ENCODE measurements around the gene KCNT1. TPM values are rescaled to one million over a fixed set of nuclear protein-coding genes. Genes with fewer than 3 reads are reported as not detected.

KCNT1 gene
- total and polyA plus RNA-seq, 5 donors = 0.17 to 1.1 (median 0.26) TPM; not detected in 1

GRCh38 chr9:135830496-135830895 is 128.5 kb downstream of the KCNT1 start:
- H3K4me3 ChIP-seq (ENCODE audit: low read length) = no peak overlapping the region
- no peaks in the 10 kb centered on the region for H3K27me3 ChIP-seq (ENCODE audit: control insufficient read depth, insufficient read depth)
- no peaks in the 10 kb centered on the region for H3K9me3 ChIP-seq (ENCODE audit: control insufficient read depth, low read length)
- no peaks in the 10 kb centered on the region for H3K4me1 ChIP-seq (ENCODE audit: control insufficient read depth, insufficient read depth, low read length)
- no peak overlapping the region for H3K27ac ChIP-seq (ENCODE audit: low read length)
- DNase-seq = no peak
- no peak for ATAC-seq
- intact Hi-C loops (cut with DNase I) = no loop called here
- 92% methylated on average over 1 of the region's 1 CpG for WGBS

GRCh38 chr9:135833864-135834263 is 131.9 kb downstream of the KCNT1 start:
- WGBS = 84% methylated on average over 3 of the region's 3 CpGs
- H3K9me3 ChIP-seq (ENCODE audit: control insufficient read depth, low read length) = no peaks in the 10 kb centered on the region
- H3K27ac ChIP-seq (ENCODE audit: low read length) = no peak overlapping the region
- intact Hi-C loops (cut with DNase I) = no loop called here
- no peaks in the 10 kb centered on the region for H3K4me1 ChIP-seq (ENCODE audit: control insufficient read depth, insufficient read depth, low read length)
- H3K27me3 ChIP-seq (ENCODE audit: control insufficient read depth, insufficient read depth) = no peaks in the 10 kb centered on the region
- no peak for DNase-seq
- no peak overlapping the region for H3K4me3 ChIP-seq (ENCODE audit: low read length)
- ATAC-seq = no peak

- H3K4me1 ChIP-seq (ENCODE audit: control insufficient read depth, insufficient read depth, low read length) = no peaks in the 10 kb centered on the region
- intact Hi-C loops (cut with DNase I) = no loop called here
- H3K27ac ChIP-seq (ENCODE audit: low read length) = no peak overlapping the region
- no peak for ATAC-seq
- no peak overlapping the region for H3K4me3 ChIP-seq (ENCODE audit: low read length)
- H3K27me3 ChIP-seq (ENCODE audit: control insufficient read depth, insufficient read depth) = no peaks in the 10 kb centered on the region
- 90% methylated on average over 10 of the region's 10 CpGs for WGBS
- DNase-seq = no peak
- H3K9me3 ChIP-seq (ENCODE audit: control insufficient read depth, low read length) = no peaks in the 10 kb centered on the region
Observed at GRCh38 chr9:135835131-135835530, 133.1 kb downstream of the KCNT1 start.

- WGBS = 97% methylated on average over 11 of the region's 11 CpGs
- DNase-seq = no peak
Observed at GRCh38 chr9:135839516-135839915, 137.5 kb downstream of the KCNT1 start.

GRCh38 chr9:135840107-135840506 is 138.1 kb downstream of the KCNT1 start:
- 95% methylated on average over 9 of the region's 9 CpGs for WGBS
- Histone ChIP-seq H3K4me1 (ENCODE audit: control insufficient read depth, insufficient read depth, low read length) (no peaks in the 10 kb centered on the region), H3K27me3 (ENCODE audit: control insufficient read depth, insufficient read depth) (no peaks in the 10 kb centered on the region), H3K4me3 (ENCODE audit: low read length) (no peak overlapping the region), H3K9me3 (ENCODE audit: control insufficient read depth, low read length) (no peaks in the 10 kb centered on the region), H3K27ac (ENCODE audit: low read length) (no peak overlapping the region)
- DNase-seq = no peak
- intact Hi-C loops (cut with DNase I) = no loop called here
- ATAC-seq = no peak

More at GRCh38 chr9:135839516-135839915, 137.5 kb downstream of the KCNT1 start:
- Histone ChIP-seq H3K4me1 (ENCODE audit: control insufficient read depth, insufficient read depth, low read length) (no peaks in the 10 kb centered on the region), H3K27me3 (ENCODE audit: control insufficient read depth, insufficient read depth) (no peaks in the 10 kb centered on the region), H3K4me3 (ENCODE audit: low read length) (no peak overlapping the region), H3K9me3 (ENCODE audit: control insufficient read depth, low read length) (no peaks in the 10 kb centered on the region), H3K27ac (ENCODE audit: low read length) (no peak overlapping the region)
- intact Hi-C loops (cut with DNase I) = no loop called here
- ATAC-seq = no peak

DNA sequence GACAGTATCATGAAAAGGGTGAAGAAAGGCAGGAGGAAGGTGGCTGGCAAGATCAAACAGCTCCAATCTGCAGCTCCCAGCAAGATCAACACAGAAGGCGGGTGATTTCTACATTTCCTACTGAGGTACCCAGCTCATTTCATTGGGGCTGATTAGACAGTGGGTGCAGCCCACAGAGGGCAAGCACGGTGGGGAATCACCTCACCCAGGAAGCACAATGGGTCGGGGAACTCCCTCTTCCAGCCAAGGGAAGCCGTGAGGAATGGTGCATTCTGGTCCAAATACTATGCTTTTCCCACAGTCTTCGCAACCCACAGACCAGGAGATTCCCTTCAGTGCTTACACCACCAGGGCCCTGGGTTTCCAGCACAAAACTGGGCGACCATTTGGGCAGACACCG is 138.6 kb downstream of the KCNT1 start:
- ATAC-seq = no peak
- Histone ChIP-seq H3K4me1 (ENCODE audit: control insufficient read depth, insufficient read depth, low read length) (no peaks in the 10 kb centered on the region), H3K9me3 (ENCODE audit: control insufficient read depth, low read length) (no peaks in the 10 kb centered on the region), H3K4me3 (ENCODE audit: low read length) (no peak overlapping the region), H3K27ac (ENCODE audit: low read length) (no peak overlapping the region), H3K27me3 (ENCODE audit: control insufficient read depth, insufficient read depth) (no peaks in the 10 kb centered on the region)
- DNase-seq = no peak
- WGBS = 87% methylated on average over 7 of the region's 7 CpGs
- intact Hi-C loops (cut with DNase I) = no loop called here

Other genes with a start within 250 kb of the KCNT1 start
- 10 to 100 TPM; 15.7 to 23.8 (median 20.0) TPM for gene PPP1R26, start 222.4 kb upstream of the KCNT1 start, total RNA-seq
- 14.5 TPM for gene PPP1R26, start 222.4 kb upstream of the KCNT1 start, polyA plus RNA-seq
- 10 to 100 TPM; 27.1 to 39.5 (median 37.8) TPM for gene MRPS2, start 201.5 kb upstream of the KCNT1 start, total RNA-seq
- 48.9 TPM for gene MRPS2, start 201.5 kb upstream of the KCNT1 start, polyA plus RNA-seq
- 1 to 10 TPM in 1 of 4 donors, under 1 TPM in 1, not detected in 2; 0.42 to 4.0 TPM for gene LCN1, start 180.7 kb upstream of the KCNT1 start, total RNA-seq
- gene LCN1, start 180.7 kb upstream of the KCNT1 start, polyA plus RNA-seq = not detected
- gene OBP2A, start 156.1 kb upstream of the KCNT1 start, total RNA-seq = not detected
- gene OBP2A, start 156.1 kb upstream of the KCNT1 start, polyA plus RNA-seq = not detected
- not detected for gene PAEP, start 140.4 kb upstream of the KCNT1 start, total RNA-seq
- not detected for gene PAEP, start 140.4 kb upstream of the KCNT1 start, polyA plus RNA-seq
- not detected for gene GLT6D1, start 62.6 kb upstream of the KCNT1 start, total RNA-seq
- not detected for gene GLT6D1, start 62.6 kb upstream of the KCNT1 start, polyA plus RNA-seq
- gene LCN9, start 38.9 kb upstream of the KCNT1 start, total RNA-seq = not detected
- not detected for gene LCN9, start 38.9 kb upstream of the KCNT1 start, polyA plus RNA-seq
- not detected for gene SOHLH1, start 2.7 kb upstream of the KCNT1 start, total RNA-seq
- not detected for gene SOHLH1, start 2.7 kb upstream of the KCNT1 start, polyA plus RNA-seq
- 10 to 100 TPM; 13.9 to 22.8 (median 18.3) TPM for gene CAMSAP1, start 205.4 kb downstream of the KCNT1 start, total RNA-seq
- gene CAMSAP1, start 205.4 kb downstream of the KCNT1 start, polyA plus RNA-seq = 10.0 TPM